Measurements from ENCODE around the gene HOXB1.

- no peak for TF ChIP-seq LEF1 (IDR thresholded peaks at IDR 0.05; ENCODE audit: borderline replicate concordance)
- TF ChIP-seq, protein P1, sequence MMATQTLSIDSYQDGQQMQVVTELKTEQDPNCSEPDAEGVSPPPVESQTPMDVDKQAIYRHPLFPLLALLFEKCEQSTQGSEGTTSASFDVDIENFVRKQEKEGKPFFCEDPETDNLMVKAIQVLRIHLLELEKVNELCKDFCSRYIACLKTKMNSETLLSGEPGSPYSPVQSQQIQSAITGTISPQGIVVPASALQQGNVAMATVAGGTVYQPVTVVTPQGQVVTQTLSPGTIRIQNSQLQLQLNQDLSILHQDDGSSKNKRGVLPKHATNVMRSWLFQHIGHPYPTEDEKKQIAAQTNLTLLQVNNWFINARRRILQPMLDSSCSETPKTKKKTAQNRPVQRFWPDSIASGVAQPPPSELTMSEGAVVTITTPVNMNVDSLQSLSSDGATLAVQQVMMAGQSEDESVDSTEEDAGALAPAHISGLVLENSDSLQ (IDR thresholded peaks at IDR 0.05), result no peak
- TF ChIP-seq SP1 (IDR thresholded peaks at IDR 0.05), result no peak
- no peak for TF ChIP-seq FOXM1 (IDR thresholded peaks at IDR 0.05; ENCODE audit: borderline replicate concordance)
- no peak for TF ChIP-seq ELF4 (IDR thresholded peaks at IDR 0.05)
- TF ChIP-seq SUZ12 (IDR thresholded peaks at IDR 0.05), result no peak
- TF ChIP-seq BHLHE40 (IDR thresholded peaks at IDR 0.05; ENCODE audit: borderline replicate concordance), result no peak
- no peak for TF ChIP-seq FOXK2 (IDR thresholded peaks at IDR 0.05)
- TF ChIP-seq CTBP1 (IDR thresholded peaks at IDR 0.05; ENCODE audit: borderline replicate concordance), result no peak
- TF ChIP-seq TARDBP (IDR thresholded peaks at IDR 0.05), result no peak
- TF ChIP-seq ZNF384 (IDR thresholded peaks at IDR 0.05), result no peak
- TF ChIP-seq ARNT (IDR thresholded peaks at IDR 0.05), result no peak
- TF ChIP-seq FOXA1 (IDR thresholded peaks at IDR 0.05), result no peak
Measured at GRCh38 chr17:48548523-48549280, 17.9 kb upstream of the HOXB1 start.

All from HEK293T (cell line).